ENCODE measurements around the gene AURKB. TPM values are rescaled to one million over a fixed set of nuclear protein-coding genes. Genes with fewer than 3 reads are reported as not detected.
A peak's percentile ranks its signal among the peaks of the same experiment; 100 is the strongest.

Gene AURKB
- total and polyA plus RNA-seq, 2 donors (not counting 1 experiment from before 2014, with no cell fraction given): 1.1 to 5.3 TPM

- Histone ChIP-seq H3K27me3 (replicated peaks in 1 of 4; ENCODE audit: control extremely low read depth in 1 of 4, control insufficient read depth in 3 of 4, insufficient read depth in 4 of 4, low read length in 3 of 4) (no peaks in the 10 kb centered on the region), H3K36me3 (replicated peaks in 1 of 2; ENCODE audit: control extremely low read depth in 1 of 2, control insufficient read depth in 1 of 2, extremely low read depth in 1 of 2, insufficient read depth in 2 of 2, low read length in 1 of 2) (no peaks in the 10 kb centered on the region), H3K27ac (ENCODE audit: low read length in 2 of 2) (peak overlapping the region; percentile 89 to 93), H4K20me1 (ENCODE audit: control insufficient read depth, insufficient read depth, low read length, poor library complexity, severe bottlenecking) (peaks cover 17% of the 10 kb centered on the region), H3K9me3 (ENCODE audit: control extremely low read depth in 1 of 3, control insufficient read depth in 2 of 3, insufficient read depth in 1 of 3, low read length in 2 of 3) (no peaks in the 10 kb centered on the region), H3K4me2 (replicated peaks; ENCODE audit: low read depth, low read length, poor library complexity, severe bottlenecking) (peak overlapping the region; percentile 92), H3K4me3 (ENCODE audit: control extremely low read depth in 1 of 5, extremely low read depth in 1 of 5, insufficient read depth in 1 of 5, low read depth in 2 of 5, low read length in 4 of 5) (peak overlapping the region; percentile 27 to 97 (median 74)), H3K4me1 (ENCODE audit: control insufficient read depth in 2 of 2, insufficient read depth in 2 of 2, low read length in 2 of 2) (peaks cover 36 to 53% of the 10 kb centered on the region in 2 donors), H2AFZ (ENCODE audit: insufficient read depth, low read depth, low read length, poor library complexity, severe bottlenecking) (peak overlapping the region; percentile 93), H3K79me2 (ENCODE audit: control insufficient read depth, insufficient read depth, low read length) (no peaks in the 10 kb centered on the region), H3K9ac (ENCODE audit: low read length) (peak overlapping the region; percentile 97)
- 8% methylated on average over 61 of the region's 67 CpGs for WGBS (ENCODE audit: insufficient coverage)
- no peak for TF ChIP-seq EZH2 (IDR thresholded peaks at IDR 0.05; ENCODE audit: borderline replicate concordance, insufficient read depth, low read depth, low read length, poor library complexity, severe bottlenecking)
- TF ChIP-seq CTCF (IDR thresholded peaks at IDR 0.05): no peak
- no peaks in the 10 kb centered on the region for H3K9me3 Mint-ChIP-seq (ENCODE audit: insufficient read depth)
- no peak overlapping the region for H3K4me3 Mint-ChIP-seq
- intact Hi-C loops (cut with micrococcal nuclease): no loop called here
- ChIA-PET POLR2A (interaction anchor here (0.9 to 7.8 kb wide), 15 partner anchors 10 to 112 kb away, joined by 3 to 118 read pairs (median 5); partner anchors contain the start of genes CTC1, PFAS and SLC25A35), CTCF (interaction anchor here (0.6 to 7.6 kb wide), 10 partner anchors 10 to 112 kb away, joined by 3 to 86 read pairs (median 4); partner anchors contain the start of genes AURKB and TMEM107)
- DNase-seq (no peak), ATAC-seq (ENCODE audit: low read depth) (no peak)
- peaks cover 13% of the 10 kb centered on the region for H3K4me1 Mint-ChIP-seq
- H3K27me3 Mint-ChIP-seq: no peaks in the 10 kb centered on the region
- H3K27ac Mint-ChIP-seq: no peak overlapping the region
Measured at GRCh38 chr17:8189041-8189710, 21.2 kb downstream of the AURKB start.

Measured in B cell (primary cell).